MV-4-11 (cell line): ENCODE data around the gene RAP1GAP2.
A peak's percentile ranks its signal among the peaks of the same experiment; 100 is the strongest.
"Not testable (repeated sequence)": the region's sequence is repeated elsewhere in the genome, so short reads cannot be mapped to it uniquely, and the experiment has no call there.

Experiments
- DNase-seq: peaks from one replicate; lab custom pipeline; 2025; lab: John Stamatoyannopoulos, UW

The RAP1GAP2 gene

DNA sequence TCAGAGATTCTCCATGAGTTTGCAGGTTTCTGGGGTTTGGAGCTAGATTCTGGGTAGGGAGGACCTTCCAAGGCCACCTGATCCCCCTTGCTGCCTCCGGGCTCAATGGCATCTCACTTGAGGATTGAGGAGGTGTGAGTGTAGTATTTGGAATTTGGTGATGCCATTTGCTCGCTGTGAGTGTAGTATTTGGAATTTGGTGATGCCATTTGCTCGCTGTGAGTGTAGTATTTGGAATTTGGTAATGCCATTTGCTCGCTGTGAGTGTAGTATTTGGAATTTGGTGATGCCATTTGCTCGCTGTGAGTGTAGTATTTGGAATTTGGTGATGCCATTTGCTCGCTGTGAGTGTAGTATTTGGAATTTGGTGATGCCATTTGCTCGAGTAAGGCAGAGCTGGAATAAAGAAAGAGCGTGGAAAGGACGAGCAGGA, 202.2 kb downstream of the RAP1GAP2 start:
- not testable (repeated sequence) for DNase-seq

DNA sequence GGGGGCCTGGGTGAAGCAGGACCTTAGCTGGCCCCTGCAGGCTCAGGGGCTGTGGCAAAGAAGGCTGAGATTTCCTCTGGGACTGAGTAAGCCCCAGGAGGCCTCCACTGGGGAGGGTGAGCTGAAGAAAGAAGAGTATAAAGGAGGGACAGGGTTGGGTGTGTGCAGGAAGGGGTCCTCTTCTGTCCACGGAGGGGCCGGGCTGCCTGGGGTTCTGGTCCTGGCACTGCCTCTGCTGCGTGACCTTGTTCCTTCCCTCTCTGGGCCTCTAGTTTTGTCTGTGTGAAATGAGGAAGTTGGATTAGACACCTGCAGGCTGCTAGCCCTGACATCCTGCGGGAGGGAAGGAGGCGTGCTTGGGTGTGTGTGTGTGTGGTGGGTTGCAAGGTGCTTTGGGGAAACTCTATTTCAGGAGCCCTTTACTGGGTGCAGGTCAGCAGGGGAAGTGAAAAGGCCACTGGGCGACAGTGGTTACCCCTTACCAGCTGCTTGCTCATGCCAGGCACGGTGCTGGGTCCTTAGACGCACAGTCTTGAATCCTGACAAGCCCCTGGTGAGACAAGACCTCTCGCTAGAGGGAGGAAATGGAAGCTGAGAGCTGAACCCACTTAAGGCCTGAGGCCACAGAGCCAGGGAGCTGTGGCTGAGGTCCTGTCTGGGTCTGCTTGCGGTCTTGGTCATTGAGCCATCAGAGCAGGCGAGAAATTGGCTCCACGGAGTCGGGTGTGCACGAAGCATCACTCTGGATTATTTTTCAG, 206.5 kb downstream of the RAP1GAP2 start:
- DNase-seq = peak; percentile 92

DNA sequence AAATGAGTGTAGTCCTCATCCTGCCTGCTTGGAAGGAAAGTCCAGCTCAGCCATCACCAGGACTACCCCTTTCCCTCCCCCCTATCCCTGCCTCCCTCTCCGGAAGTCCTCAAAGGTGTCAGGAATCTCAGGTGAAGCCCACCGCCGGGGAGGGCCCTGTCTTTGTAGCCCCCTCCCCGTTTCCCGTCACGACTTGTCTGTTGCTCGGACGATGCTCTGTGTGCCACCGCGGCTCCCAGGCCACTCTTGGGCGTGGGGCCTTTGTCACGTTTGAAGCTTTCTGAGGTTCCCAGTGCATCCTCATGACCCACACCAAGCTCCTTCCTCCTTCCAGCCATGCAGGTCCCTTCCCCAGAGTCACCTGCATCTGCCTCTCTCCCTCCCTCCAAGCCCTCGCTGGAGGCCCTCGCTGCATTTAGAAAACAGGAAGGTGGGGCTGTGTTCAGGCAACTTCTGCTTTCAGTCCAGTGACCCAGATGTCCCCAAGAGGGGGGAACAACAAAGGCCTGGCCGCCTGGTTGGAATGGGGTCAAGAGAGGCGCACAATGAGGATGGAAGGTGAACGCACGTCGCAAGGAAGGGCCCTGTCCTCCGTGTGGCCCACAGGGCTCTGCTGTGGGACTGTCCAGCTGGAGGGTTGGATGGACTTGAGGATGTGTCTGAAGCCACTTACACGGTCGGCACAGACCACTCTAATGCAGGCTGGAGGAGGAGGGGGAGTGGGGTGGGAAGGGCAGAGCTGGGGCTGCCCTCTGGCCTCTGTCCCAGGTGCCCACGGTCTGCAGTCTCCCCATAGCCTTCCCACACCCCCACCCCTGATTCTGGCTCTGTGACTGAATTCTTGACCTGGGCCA, 207.3 kb downstream of the RAP1GAP2 start:
- peak; percentile 87 for DNase-seq

DNA sequence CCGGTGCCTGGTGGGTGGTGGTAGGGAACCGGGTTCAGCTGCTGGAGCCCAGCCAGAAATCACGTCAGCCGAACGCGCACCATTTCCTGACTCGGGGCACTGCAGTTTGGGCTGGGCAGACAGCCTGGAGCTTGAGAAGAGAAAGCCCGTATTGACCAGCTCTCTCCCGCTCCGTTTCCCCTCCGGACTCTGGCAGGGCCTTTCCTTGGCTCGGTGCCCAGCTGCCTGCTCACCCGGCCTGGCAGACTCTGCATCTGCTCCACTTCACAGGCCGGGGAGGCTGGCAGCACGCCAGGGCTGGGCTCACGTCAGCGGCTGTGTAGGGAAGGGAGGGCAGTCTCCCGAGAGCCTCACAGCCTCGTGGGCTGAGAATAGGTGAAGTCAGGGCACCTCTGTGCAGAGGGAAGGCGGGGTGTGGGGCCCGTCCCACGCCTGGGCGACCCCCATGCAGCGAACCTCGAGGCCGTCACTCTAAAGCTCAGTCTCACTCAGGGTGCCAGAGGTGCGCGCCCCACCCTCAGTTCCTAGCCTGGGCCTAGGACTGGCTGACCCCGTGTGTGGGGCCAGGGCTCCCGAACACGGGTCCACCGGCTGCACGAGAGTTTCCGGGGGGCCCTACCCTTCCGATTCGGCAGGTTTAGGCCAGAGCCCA, 208.0 kb downstream of the RAP1GAP2 start:
- peak; percentile 86 for DNase-seq

DNA sequence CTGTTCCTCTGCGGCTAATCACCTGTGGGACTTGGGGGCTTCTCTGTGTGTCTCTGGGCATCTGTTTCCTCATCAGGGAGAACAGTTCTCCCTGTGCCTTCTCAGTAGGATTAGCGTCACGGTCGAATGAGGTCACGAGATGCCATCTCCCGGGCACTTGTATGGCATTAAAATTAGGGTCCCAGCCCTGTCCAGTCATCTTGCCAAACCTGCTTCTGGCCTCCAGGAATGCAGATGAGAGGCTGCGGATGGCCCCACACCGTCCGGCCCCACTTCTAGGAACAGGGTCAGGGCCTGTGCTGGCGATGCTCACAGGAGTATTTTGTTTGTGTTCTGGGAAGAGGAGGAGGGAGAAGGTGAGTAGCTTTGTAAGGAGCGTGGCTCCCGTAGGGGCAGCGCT, 208.7 kb downstream of the RAP1GAP2 start:
- DNase-seq = no peak

DNA sequence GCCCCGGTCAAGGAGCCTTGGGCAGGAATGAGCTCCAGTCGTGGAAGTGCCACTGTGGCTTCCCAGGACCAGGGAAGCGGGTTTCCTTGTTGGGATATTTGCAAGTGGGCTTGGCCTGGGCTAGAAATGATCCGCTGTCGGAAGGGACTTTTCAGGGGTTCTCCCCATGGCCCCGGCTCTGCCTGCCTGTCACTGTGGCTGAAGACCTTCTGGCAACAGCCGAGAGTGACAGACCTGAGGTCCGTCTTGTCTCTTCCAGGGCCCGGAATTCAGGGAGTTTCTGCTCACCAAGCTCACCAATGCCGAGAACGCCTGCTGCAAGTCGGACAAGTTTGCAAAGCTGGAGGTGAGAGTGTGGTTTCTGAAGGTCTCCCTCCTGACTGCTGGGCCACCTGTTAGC, 209.5 kb downstream of the RAP1GAP2 start:
- no peak for DNase-seq

DNA sequence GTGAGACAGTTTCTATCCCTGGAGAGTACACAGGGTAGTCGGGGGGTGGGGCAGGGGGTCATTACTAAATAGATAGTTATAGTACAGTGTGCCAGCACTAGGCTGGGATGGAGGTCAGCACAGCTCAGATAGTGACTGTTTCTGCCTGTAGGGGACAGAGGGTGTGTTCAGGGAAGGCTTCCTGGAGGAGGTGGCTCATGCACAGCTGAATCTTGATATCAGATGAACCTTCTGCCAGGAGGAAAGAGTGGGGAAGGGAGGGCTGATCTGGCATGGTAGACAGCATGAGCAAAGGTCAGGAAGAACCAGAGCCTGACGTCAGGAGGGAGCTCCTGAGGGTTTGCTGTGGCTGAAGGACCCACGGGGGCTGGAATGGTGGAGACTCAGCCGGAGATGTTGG, 210.6 kb downstream of the RAP1GAP2 start:
- DNase-seq = no peak

DNA sequence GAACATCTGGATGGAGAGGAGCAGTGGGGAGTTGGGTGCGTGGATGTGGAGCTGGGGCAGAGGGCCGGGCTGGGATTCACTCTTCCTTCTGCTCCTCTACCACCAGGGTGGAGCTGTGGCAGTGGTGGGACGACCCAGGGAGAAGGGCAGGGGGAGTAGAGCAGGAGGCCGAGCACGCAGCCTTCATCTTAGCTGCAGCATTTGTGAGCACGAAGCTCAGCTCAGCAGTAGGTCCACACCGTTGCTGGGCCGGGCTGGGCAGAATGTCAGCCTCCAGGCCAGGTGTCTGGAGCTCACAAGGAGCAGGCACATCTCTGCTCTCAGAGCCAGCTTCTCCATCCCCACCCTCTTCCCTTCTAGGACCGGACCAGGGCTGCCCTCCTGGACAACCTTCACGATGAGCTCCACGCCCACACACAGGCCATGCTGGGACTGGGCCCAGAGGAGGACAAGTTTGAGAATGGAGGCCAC, 211.4 kb downstream of the RAP1GAP2 start:
- no peak for DNase-seq

DNA sequence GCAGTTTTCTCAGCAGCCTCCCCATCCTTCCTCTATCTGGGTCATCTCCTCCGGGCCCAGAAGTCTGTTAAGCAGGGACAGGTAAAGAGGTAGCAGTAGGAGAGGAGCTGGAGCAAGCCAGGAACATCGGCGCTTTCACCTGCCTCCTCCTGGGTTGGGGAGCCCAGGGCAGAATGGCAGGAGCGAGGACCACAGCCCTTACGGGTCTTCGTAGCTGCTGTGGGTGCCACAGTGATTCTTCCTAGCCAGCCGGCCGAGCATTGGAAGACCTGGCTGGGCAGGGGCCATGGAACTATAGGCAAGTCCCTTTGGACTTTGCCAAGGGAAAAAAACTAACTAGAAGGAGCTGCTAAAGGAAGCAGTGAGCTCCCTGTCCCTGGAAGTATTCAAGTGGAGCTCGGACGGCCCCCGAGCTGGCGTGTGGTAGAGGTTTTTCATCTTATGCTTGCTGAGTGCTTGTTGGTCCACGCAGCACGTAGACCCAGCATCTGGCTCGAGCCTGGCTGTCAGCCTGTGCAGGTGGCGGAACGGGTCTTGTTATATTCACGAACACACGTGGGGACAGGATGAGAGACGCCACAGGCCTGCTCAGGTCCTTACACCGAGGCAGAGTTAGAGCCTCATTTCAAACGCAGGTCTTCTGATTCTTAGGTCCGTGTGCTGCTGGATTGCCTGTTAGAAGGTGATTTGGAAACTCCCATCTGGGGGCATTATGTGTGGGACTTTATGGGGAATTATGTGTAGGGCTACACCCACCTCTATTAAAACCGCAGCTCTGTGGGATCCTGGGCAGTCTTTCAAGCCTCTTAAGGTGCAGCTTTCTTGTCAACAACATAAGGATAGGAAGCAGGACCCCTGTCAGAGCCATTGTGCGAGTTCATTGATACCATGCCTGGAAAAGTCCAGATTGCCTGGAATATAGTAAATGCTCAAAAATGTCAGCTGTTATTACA, 212.4 kb downstream of the RAP1GAP2 start:
- DNase-seq = no peak

DNA sequence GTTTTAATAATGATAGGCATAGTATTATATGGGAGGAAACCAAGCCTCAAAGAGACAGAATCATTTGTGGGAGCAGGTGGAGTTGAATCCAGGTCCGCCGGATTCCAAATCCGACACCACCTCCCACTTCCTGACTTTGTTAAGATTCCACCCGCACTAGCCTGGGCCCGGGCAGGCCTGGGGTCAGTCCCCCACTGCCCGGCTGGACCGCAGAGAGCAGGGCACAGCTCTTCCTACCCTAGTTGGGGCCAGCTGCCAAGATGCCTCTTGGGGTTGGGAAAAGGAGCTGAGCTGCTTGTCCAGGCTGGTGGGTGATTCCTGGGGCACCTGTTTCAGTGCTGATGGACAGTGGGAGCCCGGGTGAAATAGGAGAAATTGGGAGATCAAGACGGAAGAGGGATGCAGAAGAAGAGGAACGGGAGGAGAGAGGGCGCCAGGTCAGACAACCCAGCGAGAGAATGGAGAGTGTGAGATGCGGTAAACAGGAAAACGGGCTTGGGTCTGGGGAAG, 213.2 kb downstream of the RAP1GAP2 start:
- DNase-seq = no peak

DNA sequence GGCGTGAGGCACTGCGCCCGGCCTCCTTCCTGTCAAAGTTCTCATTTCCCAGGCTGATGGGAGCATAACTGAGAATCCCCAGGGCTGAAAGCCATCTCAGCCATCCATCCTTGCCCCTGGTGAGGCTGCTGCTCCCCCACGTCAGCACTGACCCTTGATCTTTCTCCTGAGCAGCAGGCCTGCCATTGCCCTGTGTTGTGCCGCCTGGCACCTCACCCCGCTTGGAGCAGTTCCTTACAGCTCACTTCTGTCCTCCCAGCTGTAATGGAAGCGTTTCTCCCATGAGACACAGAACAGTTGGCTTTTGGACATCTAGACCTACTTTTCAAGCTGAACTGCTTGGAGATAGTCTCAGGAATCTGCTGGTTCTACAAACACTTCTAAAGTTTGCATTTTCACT, 215.7 kb downstream of the RAP1GAP2 start:
- no peak for DNase-seq

DNA sequence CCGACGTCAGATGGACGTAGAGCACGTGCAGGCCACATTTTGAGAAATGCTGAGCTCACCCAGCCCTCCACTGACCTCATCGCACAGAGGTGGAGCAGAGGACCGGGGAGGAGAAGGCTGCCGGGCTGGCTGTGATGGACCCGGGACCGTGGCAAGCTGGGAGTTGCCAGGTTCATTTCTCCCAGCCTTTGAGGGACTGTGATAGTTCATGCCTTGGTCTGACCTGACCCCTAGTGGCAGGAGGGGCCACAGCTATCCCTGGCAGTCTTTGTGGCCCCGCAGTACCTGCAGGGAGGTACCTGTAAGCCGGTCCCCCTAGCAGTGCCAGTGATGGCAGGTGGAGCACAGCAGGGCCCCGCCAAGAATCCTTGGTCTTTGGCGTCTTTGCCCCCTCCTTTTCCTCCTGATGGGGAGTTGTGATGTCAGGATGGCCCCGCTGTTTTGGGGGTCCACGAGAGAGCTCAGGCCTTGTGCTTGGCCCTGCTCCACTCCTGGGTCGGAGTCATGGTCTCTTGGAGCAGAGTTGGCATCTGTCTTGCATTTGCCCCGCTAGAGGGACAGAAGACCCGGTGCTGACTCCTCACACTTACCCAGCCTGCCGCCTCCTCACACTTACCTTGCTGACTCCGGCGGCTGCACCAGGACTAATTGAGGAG, 216.8 kb downstream of the RAP1GAP2 start:
- peak; percentile 24 for DNase-seq

DNA sequence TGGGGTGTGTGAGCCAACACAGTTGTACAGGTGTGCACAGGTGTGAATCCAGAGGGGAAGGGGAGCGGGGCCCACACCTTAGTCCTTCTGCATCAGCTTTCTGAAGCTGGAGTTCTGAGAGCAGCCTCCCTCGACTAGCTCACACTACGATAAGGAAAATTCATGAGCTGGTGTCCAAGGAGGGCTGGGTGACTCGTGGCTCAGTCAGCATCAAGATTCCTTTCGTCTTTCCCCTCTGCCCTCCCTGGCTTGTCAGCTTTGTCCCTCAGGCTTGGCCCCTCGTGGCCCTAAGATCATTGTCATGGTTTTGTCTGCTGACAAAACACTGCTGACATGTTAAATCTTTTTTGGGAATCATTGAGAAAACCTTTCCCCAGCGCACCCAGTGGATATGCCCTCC, 219.7 kb downstream of the RAP1GAP2 start:
- no peak for DNase-seq

DNA sequence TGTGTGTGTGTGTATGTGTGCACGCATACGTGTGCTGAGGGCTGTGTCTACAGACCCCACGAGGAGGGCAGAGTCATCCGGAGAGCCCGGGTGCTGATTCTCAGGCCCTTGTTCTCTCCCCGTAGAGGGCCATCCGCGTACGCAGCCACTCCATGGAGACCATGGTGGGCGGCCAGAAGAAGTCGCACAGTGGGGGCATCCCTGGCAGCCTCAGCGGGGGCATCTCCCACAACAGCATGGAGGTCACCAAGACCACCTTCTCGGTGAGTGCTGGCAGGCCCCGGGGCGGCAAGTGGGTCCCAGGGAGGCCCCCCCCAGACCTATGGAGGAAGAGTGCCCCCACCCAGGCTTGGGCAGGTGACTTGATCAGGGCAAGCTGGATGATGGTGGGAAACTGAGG, 221.7 kb downstream of the RAP1GAP2 start:
- no peak for DNase-seq

DNA sequence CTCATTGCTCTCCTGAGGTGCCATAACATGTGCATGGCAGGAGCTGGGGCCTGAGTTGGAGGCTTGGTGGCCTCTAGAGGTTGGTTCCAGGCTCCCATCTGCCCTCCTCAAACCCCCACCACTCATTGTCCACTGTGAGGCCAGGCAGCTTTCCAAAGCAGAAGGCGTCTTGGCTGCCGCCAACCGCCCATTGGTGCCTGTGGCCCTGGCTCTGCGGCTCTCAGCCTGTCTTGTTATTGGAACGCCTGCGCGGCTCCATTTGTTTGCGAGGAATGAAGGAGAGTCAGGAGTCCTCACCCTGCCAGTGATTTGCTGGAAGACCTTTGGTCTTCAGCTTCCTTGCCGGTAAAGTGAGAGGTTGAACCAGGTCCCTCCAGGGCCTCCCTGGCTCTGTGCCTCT, 223.5 kb downstream of the RAP1GAP2 start:
- DNase-seq = no peak

DNA sequence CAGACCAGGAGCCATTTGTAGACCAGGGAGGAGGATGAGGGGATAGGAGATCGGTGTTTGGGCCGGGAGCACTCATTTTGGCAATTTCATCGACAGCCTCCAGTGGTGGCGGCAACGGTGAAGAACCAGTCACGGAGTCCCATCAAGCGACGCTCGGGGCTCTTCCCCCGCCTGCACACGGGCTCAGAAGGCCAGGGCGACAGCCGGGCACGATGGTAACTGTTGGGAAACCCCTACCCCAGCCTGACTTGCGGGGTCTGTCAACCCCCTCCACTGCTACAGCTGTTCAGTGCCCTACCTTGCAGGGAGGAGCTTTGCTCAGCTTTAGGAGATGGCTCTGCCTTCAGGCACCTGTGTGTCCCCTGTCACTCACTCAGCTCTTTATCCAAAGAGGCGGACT, 224.1 kb downstream of the RAP1GAP2 start:
- no peak for DNase-seq

DNA sequence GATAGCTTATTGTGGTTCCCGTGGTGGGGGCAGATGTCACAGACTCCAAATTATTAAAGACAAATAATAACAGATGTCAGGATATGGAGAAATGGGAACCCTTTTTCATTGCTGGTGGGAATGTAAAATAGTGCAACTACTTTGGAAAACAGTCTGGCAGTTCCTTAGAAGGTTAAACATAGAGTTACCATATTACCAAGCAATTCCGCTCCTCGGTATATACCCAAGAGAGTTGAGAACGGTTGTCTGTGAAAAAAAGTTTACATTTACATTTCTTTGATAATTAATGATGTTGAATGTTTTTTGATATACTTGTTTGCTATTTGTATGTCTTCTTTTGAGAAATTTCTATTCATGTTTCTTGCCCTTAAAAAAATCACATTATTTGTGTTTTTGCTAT, 226.0 kb downstream of the RAP1GAP2 start:
- DNase-seq = no peak

DNA sequence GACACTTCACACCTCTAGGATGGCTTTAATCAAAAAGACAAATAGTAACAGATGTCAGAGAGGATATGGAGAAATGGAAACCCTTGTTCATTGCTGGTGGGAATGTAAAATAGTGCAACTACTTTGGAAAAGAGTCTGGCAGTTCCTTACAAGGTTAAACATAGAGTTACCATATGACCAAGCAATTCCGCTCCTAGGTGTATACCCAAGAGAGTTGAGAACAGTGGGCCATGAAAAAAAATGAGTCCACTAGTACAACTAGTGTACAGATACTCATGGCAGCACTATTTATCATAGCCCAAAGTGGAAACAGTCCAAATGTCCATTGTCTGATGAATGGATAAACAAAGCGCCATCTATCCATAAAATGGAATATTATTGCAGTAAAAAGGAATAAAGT, 228.1 kb downstream of the RAP1GAP2 start:
- no peak for DNase-seq

DNA sequence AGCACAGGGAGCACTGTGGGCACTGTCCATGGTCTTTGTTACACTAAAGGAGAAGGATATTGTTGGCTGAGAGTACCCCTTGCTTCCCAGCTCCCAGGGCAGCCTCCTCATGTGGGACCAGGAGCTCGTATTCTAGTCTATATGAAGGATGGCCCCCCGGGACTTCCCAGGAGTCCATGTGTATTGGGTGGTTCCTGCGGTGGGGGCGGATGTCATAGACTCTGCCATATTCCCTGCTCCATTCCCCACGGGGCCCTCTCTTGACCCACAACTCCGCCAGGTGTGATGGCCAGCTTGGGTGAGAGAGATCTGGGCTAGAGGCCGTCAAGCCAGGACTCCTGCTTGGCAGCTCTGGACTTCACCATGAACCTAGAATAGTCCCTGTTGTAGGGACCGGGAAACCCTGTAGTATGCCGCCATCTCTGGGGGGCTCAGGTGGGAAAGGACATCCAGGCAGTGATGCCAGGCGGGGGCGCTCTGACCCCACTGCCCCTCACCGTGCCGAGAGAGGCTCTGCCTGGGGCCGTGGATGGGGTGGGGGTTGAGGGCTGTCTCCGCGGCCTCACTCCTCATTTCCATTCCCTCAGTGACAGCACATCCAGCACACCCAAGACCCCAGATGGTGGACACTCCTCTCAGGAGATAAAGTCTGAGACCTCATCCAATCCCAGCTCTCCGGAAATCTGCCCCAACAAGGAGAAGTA, 229.3 kb downstream of the RAP1GAP2 start:
- no peak for DNase-seq
